Glutamatergic neuron (in vitro differentiated cells): ENCODE measurements around the gene NXPH3. TPM values are rescaled to one million over a fixed set of nuclear protein-coding genes. Genes with fewer than 3 reads are reported as not detected.

Source experiments
- DNase-seq: peaks from one replicate; pipeline ENCODE4 v3.0.0; 2022
- H3K27ac Mint-ChIP-seq: one replicate; pipeline ENCODE4 v1.8.0; 2020; ENCODE audit warnings: mild to moderate bottlenecking, mixed read lengths, inconsistent platforms; ENCODE audit not compliant: unreplicated experiment
- H3K27me3 Mint-ChIP-seq: one replicate; pipeline ENCODE4 v1.8.0; 2020; ENCODE audit warnings: mild to moderate bottlenecking, moderate library complexity, mixed read lengths, inconsistent platforms; ENCODE audit not compliant: unreplicated experiment
- H3K36me3 Mint-ChIP-seq: one replicate; pipeline ENCODE4 v1.8.0; 2020; ENCODE audit warnings: mild to moderate bottlenecking, mixed read lengths, inconsistent platforms; ENCODE audit not compliant: unreplicated experiment
- H3K4me1 Mint-ChIP-seq: one replicate; pipeline ENCODE4 v1.8.0; 2020; ENCODE audit warnings: mild to moderate bottlenecking, low read depth, mixed read lengths, inconsistent platforms; ENCODE audit not compliant: unreplicated experiment
- H3K4me3 Mint-ChIP-seq: one replicate; pipeline ENCODE4 v1.8.0; 2020; ENCODE audit warnings: mild to moderate bottlenecking, mixed read lengths, inconsistent platforms; ENCODE audit not compliant: unreplicated experiment
- H3K9me3 Mint-ChIP-seq: one replicate; pipeline ENCODE4 v1.8.0; 2020; ENCODE audit warnings: mild to moderate bottlenecking, moderate library complexity, mixed read lengths, inconsistent platforms; ENCODE audit not compliant: unreplicated experiment
- CTCF ChIP-seq: fragments of 200-600 bp; sonication (generic); IDR thresholded peaks from one replicate; pipeline ENCODE4 v1.5.0; 2021; ENCODE audit not compliant: partially characterized antibody, unreplicated experiment
- total RNA-seq: library from RNA; stranded (reverse); fragmentation: NEBNext Ultra II Directional; extraction: Animal tissue kit (Norgen Biotek cat#: 25700); gene quantifications from one replicate; pipeline ENCODE4 v1.2.1, GENCODE V29; 2021; ENCODE audit not compliant: unreplicated experiment

NXPH3 gene
- total RNA-seq, 1 donor from 2014 or later: 2.0 TPM

DNA sequence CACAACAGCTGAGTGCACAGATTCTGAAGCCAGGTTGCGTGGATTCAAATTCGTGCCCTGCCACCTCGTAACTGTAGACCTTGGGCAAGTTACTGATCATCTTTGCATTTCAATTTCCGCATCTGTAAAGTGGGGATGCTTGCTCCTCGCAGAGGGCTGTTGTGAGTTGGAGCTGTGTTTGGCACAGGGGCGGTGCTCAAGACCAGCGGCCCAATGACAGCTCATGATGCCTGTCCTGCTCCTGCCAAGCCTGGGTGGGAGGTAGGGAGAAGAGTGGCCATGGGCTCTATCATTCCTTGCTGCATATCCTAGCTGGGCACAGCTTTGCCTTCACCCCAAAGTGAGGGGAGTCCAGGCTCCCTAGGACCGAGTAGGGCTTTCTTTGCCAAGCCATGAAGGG lies 12.6 kb downstream of the NXPH3 start:
- H3K4me3 Mint-ChIP-seq: no peak overlapping the region
- peaks cover 11% of the 10 kb centered on the region for H3K36me3 Mint-ChIP-seq
- H3K27ac Mint-ChIP-seq: peak overlapping the region; percentile 33
- no peak for TF ChIP-seq CTCF
- H3K9me3 Mint-ChIP-seq: no peaks in the 10 kb centered on the region
- H3K4me1 Mint-ChIP-seq: peaks cover 14% of the 10 kb centered on the region
- DNase-seq: no peak
- H3K27me3 Mint-ChIP-seq: peaks cover 2% of the 10 kb centered on the region

GRCh38 chr17:49588726-49589576 lies 13.3 kb downstream of the NXPH3 start:
- TF ChIP-seq CTCF: no peak

DNA sequence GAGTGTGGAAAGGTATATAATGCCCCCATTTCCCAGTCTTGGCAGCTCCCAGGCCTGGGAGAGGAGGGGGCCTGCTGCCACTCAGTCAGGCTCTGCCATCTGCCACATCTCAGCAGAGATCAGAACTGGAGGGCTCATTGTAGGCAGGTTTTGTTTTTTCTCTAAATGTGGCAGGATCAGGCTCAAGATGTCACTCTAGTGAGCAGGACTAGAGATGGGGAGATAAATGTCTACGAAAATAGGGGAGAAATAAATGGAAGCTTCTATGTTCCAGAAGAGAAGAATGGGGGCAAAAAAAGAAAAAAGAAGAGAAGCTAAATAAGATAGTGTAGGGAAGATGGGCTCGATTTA lies 13.9 kb downstream of the NXPH3 start:
- Mint-ChIP-seq H3K27ac (peak overlapping the region; percentile 44), H3K4me1 (peaks cover 14% of the 10 kb centered on the region), H3K36me3 (peaks cover 11% of the 10 kb centered on the region), H3K27me3 (peaks cover 2% of the 10 kb centered on the region), H3K4me3 (no peak overlapping the region), H3K9me3 (no peaks in the 10 kb centered on the region)
- DNase-seq: no peak
- no peak for TF ChIP-seq CTCF

More at GRCh38 chr17:49588726-49589576, 13.3 kb downstream of the NXPH3 start:
- Mint-ChIP-seq H3K27ac (peak overlapping the region; percentile 45), H3K4me1 (peaks cover 14% of the 10 kb centered on the region), H3K9me3 (no peaks in the 10 kb centered on the region), H3K27me3 (peaks cover 2% of the 10 kb centered on the region), H3K4me3 (no peak overlapping the region), H3K36me3 (peaks cover 11% of the 10 kb centered on the region)
- DNase-seq: no peak

DNA sequence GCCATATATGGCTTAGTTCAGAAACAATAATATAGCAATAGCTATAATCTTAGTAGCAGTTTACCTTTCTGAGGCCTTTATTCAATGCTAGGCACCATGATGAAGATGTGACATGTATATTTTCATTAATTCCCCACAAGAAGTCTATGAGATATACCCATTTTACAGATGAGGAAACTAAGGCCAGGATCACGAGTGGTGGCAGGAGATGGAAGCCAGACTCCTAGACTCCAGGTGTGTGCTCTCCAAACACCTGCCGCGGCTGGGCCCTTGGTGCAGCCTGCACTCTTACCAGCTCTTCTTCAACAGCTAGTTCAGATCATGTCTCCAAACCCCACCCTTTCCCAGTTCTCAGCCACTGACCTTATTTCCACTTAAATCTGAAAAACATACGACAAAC lies 15.2 kb downstream of the NXPH3 start:
- Mint-ChIP-seq H3K4me3 (no peak overlapping the region), H3K27me3 (peaks cover 2% of the 10 kb centered on the region), H3K36me3 (peaks cover 11% of the 10 kb centered on the region), H3K27ac (no peak overlapping the region), H3K9me3 (no peaks in the 10 kb centered on the region), H3K4me1 (peaks cover 14% of the 10 kb centered on the region)
- no peak for TF ChIP-seq CTCF
- DNase-seq: no peak

GRCh38 chr17:49592263-49592662 lies 16.6 kb downstream of the NXPH3 start:
- no peak overlapping the region for H3K4me3 Mint-ChIP-seq

More at GRCh38 chr17:49592263-49592662, 16.6 kb downstream of the NXPH3 start:
- Mint-ChIP-seq H3K27me3 (peaks cover 2% of the 10 kb centered on the region), H3K27ac (no peak overlapping the region), H3K4me1 (peaks cover 14% of the 10 kb centered on the region), H3K36me3 (peaks cover 11% of the 10 kb centered on the region), H3K9me3 (no peaks in the 10 kb centered on the region)
- no peak for TF ChIP-seq CTCF
- DNase-seq: no peak
